Spleen (tissue), 7 donors: ENCODE data around the gene ZNRF3.

ENCODE experiments used
- POLR2A ChIP-seq, 3 donors: fragments of 450-650 bp; IDR thresholded peaks; one replicate each; pipeline ENCODE4 v1.5.1; 2017; ENCODE audit warnings: antibody characterized with exemption in 3 of 3, mild to moderate bottlenecking in 1 of 3
- TF ChIP-seq, protein P1 (sequence below), 11 experiments: fragments of 200-600 bp in 7 of 11; fragments of 450-650 bp in 4 of 11; sonication (generic) in 4 of 11; IDR thresholded peaks in 8 of 11; conservative IDR thresholded peaks in 3 of 11; 1 replicate in 7 of 11; 2 replicates in 4 of 11; pipeline versions ENCODE4 v1.4.0 to v1.8.0; 2016 to 2021; ENCODE audit warnings: antibody characterized with exemption in 11 of 11, inconsistent platforms in 4 of 11, mild to moderate bottlenecking in 1 of 11
- donor health status: DM: no; HTN: no; CAD: no; lungs with moderate emphysema.
- donor health status: DM: no; HTN: no; CAD: no.
- donor health status: DM: no; HTN: no; CAD: no.

DNA sequence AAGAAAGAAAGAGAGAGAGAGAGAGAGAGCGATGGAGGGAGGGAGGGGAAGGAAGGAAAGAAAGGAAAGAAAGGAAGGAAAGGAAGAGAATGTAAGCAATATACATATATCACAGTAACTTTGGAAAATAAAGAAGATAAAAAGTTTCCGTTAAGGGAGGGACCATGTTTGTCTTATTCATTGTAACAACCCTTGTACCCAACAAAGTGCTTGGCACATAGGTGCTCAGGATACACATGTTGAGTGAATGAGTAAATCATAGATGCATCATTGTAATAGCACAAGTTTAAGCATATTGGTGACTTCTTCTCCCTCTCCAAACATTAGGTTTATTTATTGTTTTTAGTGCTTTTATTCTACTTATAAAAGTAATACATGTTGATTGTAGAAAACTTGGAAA is 39.7 kb upstream of the ZNRF3 start:
- TF ChIP-seq, protein P1, sequence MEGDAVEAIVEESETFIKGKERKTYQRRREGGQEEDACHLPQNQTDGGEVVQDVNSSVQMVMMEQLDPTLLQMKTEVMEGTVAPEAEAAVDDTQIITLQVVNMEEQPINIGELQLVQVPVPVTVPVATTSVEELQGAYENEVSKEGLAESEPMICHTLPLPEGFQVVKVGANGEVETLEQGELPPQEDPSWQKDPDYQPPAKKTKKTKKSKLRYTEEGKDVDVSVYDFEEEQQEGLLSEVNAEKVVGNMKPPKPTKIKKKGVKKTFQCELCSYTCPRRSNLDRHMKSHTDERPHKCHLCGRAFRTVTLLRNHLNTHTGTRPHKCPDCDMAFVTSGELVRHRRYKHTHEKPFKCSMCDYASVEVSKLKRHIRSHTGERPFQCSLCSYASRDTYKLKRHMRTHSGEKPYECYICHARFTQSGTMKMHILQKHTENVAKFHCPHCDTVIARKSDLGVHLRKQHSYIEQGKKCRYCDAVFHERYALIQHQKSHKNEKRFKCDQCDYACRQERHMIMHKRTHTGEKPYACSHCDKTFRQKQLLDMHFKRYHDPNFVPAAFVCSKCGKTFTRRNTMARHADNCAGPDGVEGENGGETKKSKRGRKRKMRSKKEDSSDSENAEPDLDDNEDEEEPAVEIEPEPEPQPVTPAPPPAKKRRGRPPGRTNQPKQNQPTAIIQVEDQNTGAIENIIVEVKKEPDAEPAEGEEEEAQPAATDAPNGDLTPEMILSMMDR (IDR thresholded peaks at IDR 0.05 in 8 of 11, conservative IDR thresholded peaks at IDR 0.05 in 3 of 11), result no peak
- TF ChIP-seq POLR2A (IDR thresholded peaks at IDR 0.05), result no peak
